Omental fat pad (tissue), 4 donors: ENCODE results near the gene TMEFF1. TPM values are rescaled to one million over a fixed set of nuclear protein-coding genes. Genes with fewer than 3 reads are reported as not detected.

Source experiments
- ATAC-seq: fragments of 150-250 bp; one replicate; pipeline ENCODE4 v1.9.1; 2016; ENCODE audit warnings: mild to moderate bottlenecking, moderate library complexity; ENCODE audit not compliant: low FRiP score
- DNase-seq: peaks from one replicate; pipeline ENCODE4 v3.0.0-alpha.2; 2019; ENCODE audit warnings: low spot score
- total RNA-seq, 4 donors: library from RNA; depleted of rRNA; stranded (reverse); fragments of >200 nt; gene quantifications; one replicate each; pipeline ENCODE4 v1.1.0, GENCODE V29; 2016
- TF ChIP-seq, protein P1 (sequence below), 3 donors: fragments of 450-650 bp; IDR thresholded peaks; one replicate each; pipeline ENCODE4 v1.5.1; 2016 to 2017; ENCODE audit warnings: antibody characterized with exemption in 3 of 3, mild to moderate bottlenecking in 3 of 3, moderate library complexity in 2 of 3

The TMEFF1 gene
- total RNA-seq, 4 donors from 2014 or later: 0.60 to 2.4 TPM; not detected in 2

DNA sequence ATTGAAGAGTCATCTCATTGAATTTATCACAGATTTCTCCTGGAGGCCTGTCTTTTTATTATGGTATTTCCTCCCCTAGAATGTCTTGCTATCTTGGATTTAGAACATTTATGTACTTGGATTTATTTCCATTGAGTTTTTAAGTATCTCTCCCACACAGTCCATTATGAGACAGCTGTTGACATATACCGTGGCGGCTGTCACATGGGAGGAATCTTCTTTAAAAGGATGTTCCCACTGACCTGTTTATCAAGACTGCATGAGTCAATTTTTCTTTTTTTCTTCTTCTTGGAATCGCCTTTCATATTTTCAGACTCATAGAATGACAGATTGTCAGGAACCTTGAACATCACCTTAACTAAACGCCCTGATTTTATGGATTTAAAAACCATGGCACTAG, 102.1 kb downstream of the TMEFF1 start:
- DNase-seq (no peak), ATAC-seq (no peak)
- TF ChIP-seq, protein P1, sequence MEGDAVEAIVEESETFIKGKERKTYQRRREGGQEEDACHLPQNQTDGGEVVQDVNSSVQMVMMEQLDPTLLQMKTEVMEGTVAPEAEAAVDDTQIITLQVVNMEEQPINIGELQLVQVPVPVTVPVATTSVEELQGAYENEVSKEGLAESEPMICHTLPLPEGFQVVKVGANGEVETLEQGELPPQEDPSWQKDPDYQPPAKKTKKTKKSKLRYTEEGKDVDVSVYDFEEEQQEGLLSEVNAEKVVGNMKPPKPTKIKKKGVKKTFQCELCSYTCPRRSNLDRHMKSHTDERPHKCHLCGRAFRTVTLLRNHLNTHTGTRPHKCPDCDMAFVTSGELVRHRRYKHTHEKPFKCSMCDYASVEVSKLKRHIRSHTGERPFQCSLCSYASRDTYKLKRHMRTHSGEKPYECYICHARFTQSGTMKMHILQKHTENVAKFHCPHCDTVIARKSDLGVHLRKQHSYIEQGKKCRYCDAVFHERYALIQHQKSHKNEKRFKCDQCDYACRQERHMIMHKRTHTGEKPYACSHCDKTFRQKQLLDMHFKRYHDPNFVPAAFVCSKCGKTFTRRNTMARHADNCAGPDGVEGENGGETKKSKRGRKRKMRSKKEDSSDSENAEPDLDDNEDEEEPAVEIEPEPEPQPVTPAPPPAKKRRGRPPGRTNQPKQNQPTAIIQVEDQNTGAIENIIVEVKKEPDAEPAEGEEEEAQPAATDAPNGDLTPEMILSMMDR (IDR thresholded peaks at IDR 0.05): no peak

DNA sequence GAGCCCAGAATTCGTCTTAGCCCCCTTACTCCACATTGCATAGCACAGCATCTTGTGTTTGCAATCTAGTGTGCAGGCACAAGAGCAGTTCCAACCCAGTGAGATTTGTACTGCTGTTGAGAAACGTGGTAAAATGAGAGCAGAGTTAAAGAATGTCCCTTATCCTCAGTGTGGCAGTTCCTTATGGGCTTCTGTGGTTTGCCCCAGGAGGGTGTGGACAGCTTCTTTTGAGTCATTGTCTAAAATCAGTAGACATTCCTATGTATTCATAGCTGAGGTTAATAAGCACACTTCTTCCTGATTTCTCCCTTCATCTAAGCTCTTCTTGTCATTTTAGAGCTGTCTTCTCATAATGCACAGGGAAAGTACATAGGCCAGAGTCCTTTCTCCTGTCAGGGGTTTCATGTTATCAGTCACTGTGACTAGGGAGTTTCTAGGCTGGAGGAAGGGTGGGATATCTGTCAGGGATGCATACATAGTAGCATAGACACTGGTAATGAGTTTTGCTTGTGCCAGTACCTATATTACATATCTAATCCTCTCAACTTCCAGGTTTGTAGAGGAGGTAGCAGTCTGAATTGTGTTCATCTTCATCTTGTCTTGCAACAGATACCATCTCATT, 102.9 kb downstream of the TMEFF1 start:
- TF ChIP-seq, protein P1 (IDR thresholded peaks at IDR 0.05): no peak
- ATAC-seq: no peak
- no peak for DNase-seq

GRCh38 chr9:100577776-100578448, 105.0 kb downstream of the TMEFF1 start, which contains the start of gene CAVIN4:
Gene CAVIN4 (plus strand): TSS chr9:100578079. CDS start chr9:100578144, 65 bp downstream.
- ATAC-seq: no peak
- DNase-seq: no peak
- TF ChIP-seq, protein P1 (IDR thresholded peaks at IDR 0.05): no peak

- ATAC-seq (no peak), DNase-seq (no peak)
- TF ChIP-seq, protein P1 (IDR thresholded peaks at IDR 0.05): no peak
Observed at GRCh38 chr9:100578610-100579009, 105.7 kb downstream of the TMEFF1 start.

GRCh38 chr9:100579665-100580064, 106.7 kb downstream of the TMEFF1 start:
- TF ChIP-seq, protein P1 (IDR thresholded peaks at IDR 0.05): no peak
- DNase-seq: no peak
- ATAC-seq: no peak

- DNase-seq: no peak
Observed at GRCh38 chr9:100580257-100580656, 107.3 kb downstream of the TMEFF1 start.

More at GRCh38 chr9:100580257-100580656, 107.3 kb downstream of the TMEFF1 start:
- TF ChIP-seq, protein P1 (IDR thresholded peaks at IDR 0.05): no peak
- no peak for ATAC-seq
